CD4-positive, CD25-positive, alpha-beta regulatory T cell (primary cell): ENCODE data around the gene AIDA. TPM values are rescaled to one million over a fixed set of nuclear protein-coding genes. Genes with fewer than 3 reads are reported as not detected.

Source experiments
- ATAC-seq, 2 donors: fragments of 150-1000 bp; cut with Tn5 transposase; one replicate each; pipeline ENCODE4 v1.10.0; 2021; ENCODE audit warnings: low read depth in 2 of 2, moderate number of reproducible peaks in 2 of 2, moderate library complexity in 1 of 2
- DNase-seq, 3 donors: peaks; one replicate each; pipeline versions ENCODE4 v3.0.0 to v3.0.0-alpha.2; 2012 to 2022; ENCODE audit warnings: mixed read lengths in 1 of 3
- H3K27ac ChIP-seq: one replicate; pipeline ENCODE4 v1.7.0; 2013; ENCODE audit warnings: mild to moderate bottlenecking, low read length; ENCODE audit not compliant: insufficient read depth, poor library complexity, severe bottlenecking
- H3K27me3 ChIP-seq: one replicate; pipeline ENCODE4 v1.7.0; 2013; ENCODE audit warnings: low read length; ENCODE audit not compliant: control insufficient read depth, insufficient read depth
- H3K36me3 ChIP-seq: one replicate; pipeline ENCODE4 v1.7.0; 2013; ENCODE audit warnings: mild to moderate bottlenecking, low read length, moderate library complexity; ENCODE audit not compliant: control insufficient read depth, insufficient read depth
- H3K4me1 ChIP-seq: 2 replicates; pipeline ENCODE4 v1.7.0; 2013; ENCODE audit warnings: mild to moderate bottlenecking, low read length; ENCODE audit not compliant: insufficient read depth, control insufficient read depth, poor library complexity, severe bottlenecking
- H3K4me3 ChIP-seq: one replicate; pipeline ENCODE4 v1.7.0; 2013; ENCODE audit warnings: low read depth, mild to moderate bottlenecking, low read length, moderate library complexity
- H3K9me3 ChIP-seq, 2 experiments: 1 replicate in 1 of 2; 2 replicates in 1 of 2; pipeline ENCODE4 v1.7.0; 2013; ENCODE audit warnings: low read length in 2 of 2, mild to moderate bottlenecking in 1 of 2, moderate library complexity in 1 of 2; ENCODE audit not compliant: control insufficient read depth in 2 of 2
- H3K27ac Mint-ChIP-seq, 3 donors: one replicate each; pipeline ENCODE4 v1.8.0; 2020 to 2022; ENCODE audit warnings: mild to moderate bottlenecking in 3 of 3, mixed read lengths in 3 of 3, moderate library complexity in 2 of 3
- H3K27me3 Mint-ChIP-seq: one replicate; pipeline ENCODE4 v1.8.0; 2022; ENCODE audit warnings: mild to moderate bottlenecking, mixed read lengths
- H3K36me3 Mint-ChIP-seq: one replicate; pipeline ENCODE4 v1.8.0; 2020; ENCODE audit warnings: mixed read lengths
- H3K4me1 Mint-ChIP-seq, 4 donors: one replicate each; pipeline ENCODE4 v1.8.0; 2020 to 2022; ENCODE audit warnings: mixed read lengths in 4 of 4, mild to moderate bottlenecking in 1 of 4
- H3K4me3 Mint-ChIP-seq, 4 donors: one replicate each; pipeline ENCODE4 v1.8.0; 2020 to 2022; ENCODE audit warnings: mild to moderate bottlenecking in 4 of 4, mixed read lengths in 4 of 4, moderate library complexity in 3 of 4
- H3K9me3 Mint-ChIP-seq, 7 donors: one replicate each; pipeline ENCODE4 v1.8.0; 2020 to 2022; ENCODE audit warnings: mixed read lengths in 7 of 7, mild to moderate bottlenecking in 3 of 7, moderate library complexity in 2 of 7
- polyA plus RNA-seq, 4 donors: library from polyadenylated mRNA; unstranded; fragments of 300-500 nt; fragmentation: Illumina TruSeq; gene quantifications; one replicate each; pipeline ENCODE4 v1.2.3, GENCODE V29; 2021
- total RNA-seq: library from RNA; stranded (reverse); gene quantifications from one replicate; pipeline ENCODE4 v1.2.3, GENCODE V29; 2022

Gene AIDA
- total and polyA plus RNA-seq, 5 donors from 2014 or later, result 35.2 to 54.1 (median 41.8) TPM

GRCh38 chr1:222709700-222710153 lies 2.6 kb downstream of the AIDA start:
- H3K36me3 ChIP-seq, result peaks cover 2% of the 10 kb centered on the region
- Mint-ChIP-seq H3K27ac (peak overlapping the region in 2 of 3 donors; percentile 28 to 99), H3K36me3 (peaks cover 22% of the 10 kb centered on the region), H3K9me3 (no peaks in the 10 kb centered on the region), H3K4me1 (peaks cover 27 to 75% (median 59%) of the 10 kb centered on the region in 4 donors), H3K4me3 (peak overlapping the region; percentile 96 to 100 (median 99)), H3K27me3 (peaks cover 9% of the 10 kb centered on the region)
- H3K9me3 ChIP-seq, result no peaks in the 10 kb centered on the region
- H3K27me3 ChIP-seq, result no peaks in the 10 kb centered on the region
- DNase-seq (no peak), ATAC-seq (no peak)
- H3K4me1 ChIP-seq, result peaks cover 52% of the 10 kb centered on the region
- no peak overlapping the region for H3K27ac ChIP-seq
- H3K4me3 ChIP-seq, result peak overlapping the region; percentile 85

- Histone ChIP-seq H3K4me1 (peaks cover 41% of the 10 kb centered on the region), H3K27me3 (no peaks in the 10 kb centered on the region), H3K4me3 (no peak overlapping the region), H3K27ac (no peak overlapping the region), H3K9me3 (no peaks in the 10 kb centered on the region), H3K36me3 (peaks cover 20% of the 10 kb centered on the region)
- H3K36me3 Mint-ChIP-seq, result peaks cover 42% of the 10 kb centered on the region
- no peak for DNase-seq
- ATAC-seq, result no peak
- peaks cover 0 to 2% (median 0%) of the 10 kb centered on the region in 7 donors for H3K9me3 Mint-ChIP-seq
- H3K4me1 Mint-ChIP-seq, result peaks cover 43 to 82% (median 69%) of the 10 kb centered on the region in 4 donors
- peak overlapping the region in 1 of 3 donors; percentile 52 for H3K27ac Mint-ChIP-seq
- no peaks in the 10 kb centered on the region for H3K27me3 Mint-ChIP-seq
- H3K4me3 Mint-ChIP-seq, result peak overlapping the region in 3 of 4 donors; percentile 19 to 82 (median 62)
These were observed 5.5 kb downstream of the AIDA start for GRCh38 chr1:222706815-222707214.

- DNase-seq, result no peak
- H3K27ac Mint-ChIP-seq, result peak overlapping the region in 2 of 3 donors; percentile 35 to 84
- Histone ChIP-seq H3K9me3 (no peaks in the 10 kb centered on the region), H3K4me3 (no peak overlapping the region), H3K27ac (no peak overlapping the region), H3K27me3 (no peaks in the 10 kb centered on the region), H3K4me1 (peaks cover 15% of the 10 kb centered on the region), H3K36me3 (peaks cover 33% of the 10 kb centered on the region)
- H3K27me3 Mint-ChIP-seq, result no peaks in the 10 kb centered on the region
- peak overlapping the region in 3 of 4 donors; percentile 3 to 22 (median 16) for H3K4me3 Mint-ChIP-seq
- H3K4me1 Mint-ChIP-seq, result peaks cover 36 to 66% (median 53%) of the 10 kb centered on the region in 4 donors
- H3K9me3 Mint-ChIP-seq, result peaks cover 0 to 2% (median 0%) of the 10 kb centered on the region in 7 donors
- peaks cover 40% of the 10 kb centered on the region for H3K36me3 Mint-ChIP-seq
- ATAC-seq, result no peak
These were observed 8.0 kb downstream of the AIDA start for GRCh38 chr1:222704260-222704659.

DNA sequence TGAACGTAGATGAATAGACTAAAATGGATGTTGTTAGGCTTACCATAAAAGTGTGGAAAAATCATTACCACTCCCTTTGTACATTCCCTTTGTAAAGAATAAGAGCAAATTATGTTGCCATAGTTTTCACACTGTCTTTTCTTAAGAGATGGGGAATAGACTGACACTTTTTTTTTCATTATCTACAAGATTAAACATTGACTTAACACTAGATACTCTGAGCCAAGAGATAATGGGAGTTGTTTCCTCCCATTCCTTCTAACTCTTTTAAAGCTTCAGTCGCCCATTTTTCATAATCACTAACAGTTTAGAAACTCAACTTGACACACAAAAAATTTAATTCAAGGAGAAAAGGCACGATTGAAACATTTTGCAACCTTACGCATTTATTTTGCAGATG lies 10.1 kb downstream of the AIDA start:
- Histone ChIP-seq H3K4me1 (peaks cover 5% of the 10 kb centered on the region), H3K9me3 (no peaks in the 10 kb centered on the region), H3K27me3 (no peaks in the 10 kb centered on the region), H3K4me3 (no peak overlapping the region), H3K36me3 (peaks cover 32% of the 10 kb centered on the region), H3K27ac (no peak overlapping the region)
- Mint-ChIP-seq H3K27ac (peak overlapping the region in 2 of 3 donors; percentile 16 to 41), H3K4me1 (peaks cover 33 to 58% (median 45%) of the 10 kb centered on the region in 4 donors), H3K36me3 (peaks cover 39% of the 10 kb centered on the region), H3K4me3 (no peak overlapping the region), H3K27me3 (no peaks in the 10 kb centered on the region), H3K9me3 (peaks cover 0 to 2% (median 0%) of the 10 kb centered on the region in 7 donors)
- DNase-seq (no peak), ATAC-seq (no peak)

DNA sequence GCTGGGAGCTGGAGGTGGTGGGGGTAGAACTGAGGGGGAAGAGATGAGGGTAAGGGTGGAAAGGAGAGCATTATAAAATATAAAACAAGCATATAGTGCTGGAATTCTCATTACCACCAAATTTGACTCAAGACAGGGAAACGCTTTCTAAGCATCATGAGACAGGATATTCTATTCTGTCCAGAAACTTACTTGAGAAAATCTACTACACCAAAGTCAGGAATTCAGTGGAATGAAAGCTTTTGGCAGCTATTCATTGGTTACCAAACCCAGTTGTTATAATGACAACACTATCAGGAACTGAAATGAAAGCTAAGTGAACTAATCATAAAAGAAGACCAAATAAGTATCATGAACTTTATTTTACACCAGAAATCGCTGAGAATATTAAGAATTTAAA lies 14.5 kb downstream of the AIDA start:
- H3K36me3 ChIP-seq, result peaks cover 36% of the 10 kb centered on the region
- DNase-seq (no peak), ATAC-seq (no peak)
- Mint-ChIP-seq H3K9me3 (no peaks in the 10 kb centered on the region), H3K4me3 (no peak overlapping the region), H3K27ac (no peak overlapping the region), H3K36me3 (peaks cover 14% of the 10 kb centered on the region), H3K4me1 (peaks cover 16 to 42% (median 29%) of the 10 kb centered on the region in 4 donors), H3K27me3 (no peaks in the 10 kb centered on the region)
- H3K4me1 ChIP-seq, result no peaks in the 10 kb centered on the region
- no peaks in the 10 kb centered on the region for H3K9me3 ChIP-seq
- no peak overlapping the region for H3K4me3 ChIP-seq
- H3K27ac ChIP-seq, result peak overlapping the region; percentile 33
- H3K27me3 ChIP-seq, result no peaks in the 10 kb centered on the region

GRCh38 chr1:222697203-222697602 lies 15.1 kb downstream of the AIDA start:
- H3K27me3 Mint-ChIP-seq, result no peaks in the 10 kb centered on the region
- peaks cover 15% of the 10 kb centered on the region for H3K36me3 Mint-ChIP-seq
- DNase-seq (no peak), ATAC-seq (no peak)
- no peaks in the 10 kb centered on the region for H3K4me1 ChIP-seq
- peaks cover 36% of the 10 kb centered on the region for H3K36me3 ChIP-seq
- no peak overlapping the region for H3K4me3 ChIP-seq
- no peaks in the 10 kb centered on the region for H3K27me3 ChIP-seq
- no peaks in the 10 kb centered on the region for H3K9me3 Mint-ChIP-seq
- no peak overlapping the region for H3K4me3 Mint-ChIP-seq
- H3K4me1 Mint-ChIP-seq, result peaks cover 17 to 48% (median 27%) of the 10 kb centered on the region in 4 donors
- H3K27ac Mint-ChIP-seq, result no peak overlapping the region
- H3K27ac ChIP-seq, result no peak overlapping the region
- H3K9me3 ChIP-seq, result no peaks in the 10 kb centered on the region

DNA sequence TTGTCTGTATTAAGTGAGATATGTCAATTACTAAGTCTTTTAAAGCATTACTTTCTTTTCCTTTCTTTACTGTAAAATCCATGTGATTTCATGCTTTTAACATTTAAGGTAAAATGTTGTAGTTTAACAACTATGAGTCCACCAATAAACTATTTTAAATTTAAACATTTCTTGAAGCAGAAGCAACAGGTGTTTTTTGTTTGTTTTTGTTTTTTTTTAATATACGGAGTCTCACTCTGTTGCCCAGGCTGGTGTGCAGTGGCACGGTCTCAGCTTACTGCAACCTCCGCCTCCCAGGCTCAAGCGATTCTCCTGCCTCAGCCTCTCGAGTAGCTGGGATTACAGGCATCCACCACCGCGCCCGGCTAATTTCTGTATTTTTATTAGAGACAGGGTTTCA lies 15.6 kb downstream of the AIDA start:
- no peaks in the 10 kb centered on the region for H3K4me1 ChIP-seq
- H3K27ac ChIP-seq, result no peak overlapping the region
- H3K4me3 Mint-ChIP-seq, result no peak overlapping the region
- H3K27me3 ChIP-seq, result no peaks in the 10 kb centered on the region
- no peak overlapping the region for H3K4me3 ChIP-seq
- no peaks in the 10 kb centered on the region for H3K9me3 ChIP-seq
- H3K36me3 ChIP-seq, result peaks cover 35% of the 10 kb centered on the region
- H3K36me3 Mint-ChIP-seq, result peaks cover 14% of the 10 kb centered on the region
- H3K9me3 Mint-ChIP-seq, result no peaks in the 10 kb centered on the region
- ATAC-seq (no peak), DNase-seq (no peak)
- H3K27ac Mint-ChIP-seq, result no peak overlapping the region
- H3K4me1 Mint-ChIP-seq, result peaks cover 17 to 52% (median 28%) of the 10 kb centered on the region in 4 donors
- H3K27me3 Mint-ChIP-seq, result no peaks in the 10 kb centered on the region

DNA sequence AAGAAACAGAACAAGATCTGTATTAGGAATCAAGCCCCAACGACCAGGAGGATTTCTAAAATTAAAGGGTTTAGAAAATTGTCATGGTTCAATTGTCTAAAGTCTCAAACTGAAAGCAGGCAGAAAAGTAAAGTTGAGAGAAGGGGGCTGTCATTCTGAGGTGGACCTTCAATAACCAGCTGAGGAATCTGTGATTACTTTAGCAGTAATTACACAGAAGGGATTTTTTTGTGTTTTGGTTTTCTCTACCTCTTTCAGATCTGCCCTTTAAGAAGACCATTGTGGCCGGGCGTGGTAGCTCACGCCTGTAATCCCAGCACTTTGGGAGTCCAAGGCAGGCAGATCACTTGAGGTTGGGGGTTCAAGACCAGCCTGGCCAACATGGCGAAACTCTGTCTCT lies 17.4 kb downstream of the AIDA start:
- H3K4me1 Mint-ChIP-seq, result peaks cover 22 to 50% (median 29%) of the 10 kb centered on the region in 4 donors

More for the DNA sequence above, 17.4 kb downstream of the AIDA start:
- no peak for DNase-seq
- H3K36me3 Mint-ChIP-seq, result peaks cover 16% of the 10 kb centered on the region
- H3K36me3 ChIP-seq, result peaks cover 35% of the 10 kb centered on the region
- no peak overlapping the region for H3K4me3 ChIP-seq
- no peak overlapping the region for H3K27ac ChIP-seq
- no peaks in the 10 kb centered on the region for H3K27me3 Mint-ChIP-seq
- no peaks in the 10 kb centered on the region for H3K4me1 ChIP-seq
- peak overlapping the region in 1 of 4 donors; percentile 50 for H3K4me3 Mint-ChIP-seq
- H3K27me3 ChIP-seq, result no peaks in the 10 kb centered on the region
- no peaks in the 10 kb centered on the region for H3K9me3 ChIP-seq
- no peaks in the 10 kb centered on the region for H3K9me3 Mint-ChIP-seq
- H3K27ac Mint-ChIP-seq, result peak overlapping the region in 1 of 3 donors; percentile 29
- ATAC-seq, result no peak
